ENCODE data around the gene F7.

- TF ChIP-seq EZH2phosphoT487 (IDR thresholded peaks at IDR 0.05; ENCODE audit: insufficient read depth, low read depth), result no peak
- TF ChIP-seq EZH2 (IDR thresholded peaks at IDR 0.05; ENCODE audit: insufficient read depth, poor library complexity, severe bottlenecking), result no peak
Measured at GRCh38 chr13:113137691-113138298, 32.2 kb downstream of the F7 start.
